HepG2 (cell line): ENCODE results near the gene MT1M. TPM values are rescaled to one million over a fixed set of nuclear protein-coding genes. Genes with fewer than 3 reads are reported as not detected.

Source experiments
- ERF ChIP-seq: IDR thresholded peaks from 2 replicates; pipeline ENCODE4 v1.6.1; 2018; ENCODE audit warnings: missing biosample characterization, missing genetic modification reagents
- MYNN ChIP-seq: sonication (generic); formaldehyde crosslinking; IDR thresholded peaks from 2 replicates; pipeline ENCODE4 v1.4.0; 2020; ENCODE audit warnings: mild to moderate bottlenecking, low read depth, missing genetic modification reagents
- PAX8 ChIP-seq: sonication (generic); formaldehyde crosslinking; IDR thresholded peaks from 2 replicates; pipeline ENCODE4 v1.8.0; 2022; ENCODE audit warnings: mild to moderate bottlenecking, missing genetic modification reagents, borderline replicate concordance
- PBX2 ChIP-seq: IDR thresholded peaks from 2 replicates; pipeline ENCODE4 v1.6.1; 2016; ENCODE audit warnings: control low read depth
- SPEN ChIP-seq: sonication (generic); formaldehyde crosslinking; IDR thresholded peaks from 2 replicates; pipeline ENCODE4 v1.5.1; 2020; ENCODE audit warnings: low read depth, mild to moderate bottlenecking, missing genetic modification reagents
- TAF1 ChIP-seq: sonication (generic); formaldehyde crosslinking; IDR thresholded peaks from 2 replicates; pipeline ENCODE4 v1.4.0; 2020; ENCODE audit warnings: missing genetic modification reagents
- ZKSCAN8 ChIP-seq: IDR thresholded peaks from 2 replicates; pipeline ENCODE4 v1.6.1; 2016; ENCODE audit warnings: borderline replicate concordance, missing genetic modification reagents, missing compliant biosample characterization
- ZNF24 ChIP-seq: fragments of 450-650 bp; IDR thresholded peaks from 2 replicates; pipeline ENCODE4 v1.6.1; 2017; ENCODE audit warnings: antibody characterized with exemption, mild to moderate bottlenecking
- ZNF280B ChIP-seq: sonication (generic); formaldehyde crosslinking; IDR thresholded peaks from 2 replicates; pipeline ENCODE4 v1.5.0; 2020; ENCODE audit warnings: missing genetic modification reagents, mild to moderate bottlenecking, borderline replicate concordance
- ZNF383 ChIP-seq: sonication (generic); formaldehyde crosslinking; IDR thresholded peaks from 2 replicates; pipeline ENCODE4 v1.4.0; 2020; ENCODE audit warnings: missing genetic modification reagents, mild to moderate bottlenecking, borderline replicate concordance
- ZNF567 ChIP-seq: sonication (generic); formaldehyde crosslinking; IDR thresholded peaks from 2 replicates; pipeline ENCODE4 v1.8.1; 2023; ENCODE audit warnings: mild to moderate bottlenecking, missing genetic modification reagents, borderline replicate concordance
- ZNF850 ChIP-seq: sonication (generic); formaldehyde crosslinking; conservative IDR thresholded peaks from 2 replicates; pipeline ENCODE4 v1.9.0; 2021; ENCODE audit warnings: mild to moderate bottlenecking, missing genetic modification reagents
- polyA plus RNA-seq, 8 experiments: library from polyadenylated mRNA; depleted of rRNA in 3 of 8; stranded (reverse) in 7 of 8; unstranded in 1 of 8; fragments of >200 nt; fragmentation: Illumina TruSeq in 4 of 8; extraction: Trizol in 4 of 8; gene quantifications; 2 replicates each; pipeline versions ENCODE4 v1.2.1 to v1.2.3, GENCODE V29; 2011 to 2016; ENCODE audit warnings: low read depth in 4 of 8, missing spikeins in 1 of 8, mixed read lengths in 1 of 8; ENCODE audit not compliant: insufficient read depth in 1 of 8
- total RNA-seq, 5 experiments: library from RNA; depleted of rRNA; stranded (reverse); fragments of >200 nt; fragmentation: Illumina TruSeq; extraction: Trizol; gene quantifications; 2 replicates each; pipeline ENCODE4 v1.2.3, GENCODE V29; 2016; ENCODE audit warnings: low read depth in 1 of 5
- TF ChIP-seq, protein P1 (sequence below): sonication (generic); formaldehyde crosslinking; IDR thresholded peaks from 2 replicates; pipeline ENCODE4 v1.5.1; 2020; ENCODE audit warnings: missing genetic modification reagents, mild to moderate bottlenecking, borderline replicate concordance
- TF ChIP-seq, protein P2 (sequence below): sonication (generic); formaldehyde crosslinking; IDR thresholded peaks from 2 replicates; pipeline ENCODE4 v1.4.0; 2020; ENCODE audit warnings: mild to moderate bottlenecking, missing genetic modification reagents
- TF ChIP-seq, protein P3 (sequence below): sonication (generic); formaldehyde crosslinking; IDR thresholded peaks from 2 replicates; pipeline ENCODE4 v1.8.1; 2022; ENCODE audit warnings: low read depth, mild to moderate bottlenecking, missing genetic modification reagents

The MT1M gene
- total and polyA plus RNA-seq, 2 of the 13 experiments (the other 11 are each of a cell fraction or from before 2014, with no cell fraction given), result 4.6 TPM; not detected in 1

- TF ChIP-seq, protein P1, sequence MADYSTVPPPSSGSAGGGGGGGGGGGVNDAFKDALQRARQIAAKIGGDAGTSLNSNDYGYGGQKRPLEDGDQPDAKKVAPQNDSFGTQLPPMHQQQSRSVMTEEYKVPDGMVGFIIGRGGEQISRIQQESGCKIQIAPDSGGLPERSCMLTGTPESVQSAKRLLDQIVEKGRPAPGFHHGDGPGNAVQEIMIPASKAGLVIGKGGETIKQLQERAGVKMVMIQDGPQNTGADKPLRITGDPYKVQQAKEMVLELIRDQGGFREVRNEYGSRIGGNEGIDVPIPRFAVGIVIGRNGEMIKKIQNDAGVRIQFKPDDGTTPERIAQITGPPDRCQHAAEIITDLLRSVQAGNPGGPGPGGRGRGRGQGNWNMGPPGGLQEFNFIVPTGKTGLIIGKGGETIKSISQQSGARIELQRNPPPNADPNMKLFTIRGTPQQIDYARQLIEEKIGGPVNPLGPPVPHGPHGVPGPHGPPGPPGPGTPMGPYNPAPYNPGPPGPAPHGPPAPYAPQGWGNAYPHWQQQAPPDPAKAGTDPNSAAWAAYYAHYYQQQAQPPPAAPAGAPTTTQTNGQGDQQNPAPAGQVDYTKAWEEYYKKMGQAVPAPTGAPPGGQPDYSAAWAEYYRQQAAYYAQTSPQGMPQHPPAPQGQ (CRISPR knock-in tag), result no peak
- TF ChIP-seq ERF (CRISPR knock-in tag), result peak; percentile 43; the same call in 1 of the 2 replicates
- no peak for TF ChIP-seq ZKSCAN8 (CRISPR knock-in tag)
- TF ChIP-seq ZNF383 (CRISPR knock-in tag), result no peak
- peak; percentile 31; the same call in 1 of the 2 replicates for TF ChIP-seq TAF1
- TF ChIP-seq SPEN (CRISPR knock-in tag), result peak; percentile 66; the same call in 1 of the 2 replicates
- peak; percentile 36; the same call in 1 of the 2 replicates for TF ChIP-seq PBX2 (CRISPR knock-in tag)
- no peak for TF ChIP-seq ZNF850
- TF ChIP-seq PAX8 (CRISPR knock-in tag), result no peak
- TF ChIP-seq ZNF24, result no peak
- TF ChIP-seq ZNF280B (CRISPR knock-in tag), result no peak
- no peak for TF ChIP-seq ZNF567 (CRISPR knock-in tag)
- TF ChIP-seq, protein P2, sequence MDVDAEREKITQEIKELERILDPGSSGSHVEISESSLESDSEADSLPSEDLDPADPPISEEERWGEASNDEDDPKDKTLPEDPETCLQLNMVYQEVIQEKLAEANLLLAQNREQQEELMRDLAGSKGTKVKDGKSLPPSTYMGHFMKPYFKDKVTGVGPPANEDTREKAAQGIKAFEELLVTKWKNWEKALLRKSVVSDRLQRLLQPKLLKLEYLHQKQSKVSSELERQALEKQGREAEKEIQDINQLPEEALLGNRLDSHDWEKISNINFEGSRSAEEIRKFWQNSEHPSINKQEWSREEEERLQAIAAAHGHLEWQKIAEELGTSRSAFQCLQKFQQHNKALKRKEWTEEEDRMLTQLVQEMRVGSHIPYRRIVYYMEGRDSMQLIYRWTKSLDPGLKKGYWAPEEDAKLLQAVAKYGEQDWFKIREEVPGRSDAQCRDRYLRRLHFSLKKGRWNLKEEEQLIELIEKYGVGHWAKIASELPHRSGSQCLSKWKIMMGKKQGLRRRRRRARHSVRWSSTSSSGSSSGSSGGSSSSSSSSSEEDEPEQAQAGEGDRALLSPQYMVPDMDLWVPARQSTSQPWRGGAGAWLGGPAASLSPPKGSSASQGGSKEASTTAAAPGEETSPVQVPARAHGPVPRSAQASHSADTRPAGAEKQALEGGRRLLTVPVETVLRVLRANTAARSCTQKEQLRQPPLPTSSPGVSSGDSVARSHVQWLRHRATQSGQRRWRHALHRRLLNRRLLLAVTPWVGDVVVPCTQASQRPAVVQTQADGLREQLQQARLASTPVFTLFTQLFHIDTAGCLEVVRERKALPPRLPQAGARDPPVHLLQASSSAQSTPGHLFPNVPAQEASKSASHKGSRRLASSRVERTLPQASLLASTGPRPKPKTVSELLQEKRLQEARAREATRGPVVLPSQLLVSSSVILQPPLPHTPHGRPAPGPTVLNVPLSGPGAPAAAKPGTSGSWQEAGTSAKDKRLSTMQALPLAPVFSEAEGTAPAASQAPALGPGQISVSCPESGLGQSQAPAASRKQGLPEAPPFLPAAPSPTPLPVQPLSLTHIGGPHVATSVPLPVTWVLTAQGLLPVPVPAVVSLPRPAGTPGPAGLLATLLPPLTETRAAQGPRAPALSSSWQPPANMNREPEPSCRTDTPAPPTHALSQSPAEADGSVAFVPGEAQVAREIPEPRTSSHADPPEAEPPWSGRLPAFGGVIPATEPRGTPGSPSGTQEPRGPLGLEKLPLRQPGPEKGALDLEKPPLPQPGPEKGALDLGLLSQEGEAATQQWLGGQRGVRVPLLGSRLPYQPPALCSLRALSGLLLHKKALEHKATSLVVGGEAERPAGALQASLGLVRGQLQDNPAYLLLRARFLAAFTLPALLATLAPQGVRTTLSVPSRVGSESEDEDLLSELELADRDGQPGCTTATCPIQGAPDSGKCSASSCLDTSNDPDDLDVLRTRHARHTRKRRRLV (CRISPR knock-in tag), result peak; percentile 55; the same call in 1 of the 2 replicates
- no peak for TF ChIP-seq MYNN (CRISPR knock-in tag)
- TF ChIP-seq, protein P3, sequence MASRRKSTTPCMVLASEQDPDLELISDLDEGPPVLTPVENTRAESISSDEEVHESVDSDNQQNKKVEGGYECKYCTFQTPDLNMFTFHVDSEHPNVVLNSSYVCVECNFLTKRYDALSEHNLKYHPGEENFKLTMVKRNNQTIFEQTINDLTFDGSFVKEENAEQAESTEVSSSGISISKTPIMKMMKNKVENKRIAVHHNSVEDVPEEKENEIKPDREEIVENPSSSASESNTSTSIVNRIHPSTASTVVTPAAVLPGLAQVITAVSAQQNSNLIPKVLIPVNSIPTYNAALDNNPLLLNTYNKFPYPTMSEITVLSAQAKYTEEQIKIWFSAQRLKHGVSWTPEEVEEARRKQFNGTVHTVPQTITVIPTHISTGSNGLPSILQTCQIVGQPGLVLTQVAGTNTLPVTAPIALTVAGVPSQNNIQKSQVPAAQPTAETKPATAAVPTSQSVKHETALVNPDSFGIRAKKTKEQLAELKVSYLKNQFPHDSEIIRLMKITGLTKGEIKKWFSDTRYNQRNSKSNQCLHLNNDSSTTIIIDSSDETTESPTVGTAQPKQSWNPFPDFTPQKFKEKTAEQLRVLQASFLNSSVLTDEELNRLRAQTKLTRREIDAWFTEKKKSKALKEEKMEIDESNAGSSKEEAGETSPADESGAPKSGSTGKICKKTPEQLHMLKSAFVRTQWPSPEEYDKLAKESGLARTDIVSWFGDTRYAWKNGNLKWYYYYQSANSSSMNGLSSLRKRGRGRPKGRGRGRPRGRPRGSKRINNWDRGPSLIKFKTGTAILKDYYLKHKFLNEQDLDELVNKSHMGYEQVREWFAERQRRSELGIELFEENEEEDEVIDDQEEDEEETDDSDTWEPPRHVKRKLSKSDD (CRISPR knock-in tag), result no peak
Observed at GRCh38 chr16:56657555-56658326, 25.3 kb downstream of the MT1M start, which contains the start of gene MT1F (continued).
